ENCODE data around the gene PEX11A.

PEX11A gene

GRCh38 chr15:89674526-89674925 lies 16.0 kb downstream of the PEX11A start:
- no peak for DNase-seq

GRCh38 chr15:89673165-89673512 lies 17.4 kb downstream of the PEX11A start:
- peak in 1 of 2 experiments; percentile 3 for DNase-seq

- DNase-seq: no peak
Measured at GRCh38 chr15:89672221-89673164, 18.1 kb downstream of the PEX11A start.

GRCh38 chr15:89671687-89672086 lies 18.9 kb downstream of the PEX11A start:
- no peak for DNase-seq

GRCh38 chr15:89670971-89671560 lies 19.5 kb downstream of the PEX11A start:
- no peak for DNase-seq

GRCh38 chr15:89669941-89670340 lies 20.6 kb downstream of the PEX11A start:
- no peak for DNase-seq

GRCh38 chr15:89669309-89669865 lies 21.2 kb downstream of the PEX11A start:
- DNase-seq: no peak

- DNase-seq: no peak
Measured at GRCh38 chr15:89668171-89668570, 22.4 kb downstream of the PEX11A start.

- no peak for DNase-seq
Measured at GRCh38 chr15:89667706-89667960, 22.9 kb downstream of the PEX11A start.

- no peak for DNase-seq
Measured at GRCh38 chr15:89666858-89667705, 23.5 kb downstream of the PEX11A start.

GRCh38 chr15:89666184-89666857 lies 24.2 kb downstream of the PEX11A start:
- no peak for DNase-seq

GRCh38 chr15:89665449-89666181 lies 24.9 kb downstream of the PEX11A start:
- DNase-seq: no peak

- no peak for DNase-seq
Measured at GRCh38 chr15:89664441-89665350, 25.9 kb downstream of the PEX11A start.

GRCh38 chr15:89662893-89663626 lies 27.5 kb downstream of the PEX11A start:
- DNase-seq: no peak

- DNase-seq: no peak
Measured at GRCh38 chr15:89660556-89660955, 30.0 kb downstream of the PEX11A start.

- no peak for DNase-seq
Measured at GRCh38 chr15:89659295-89659694, 31.3 kb downstream of the PEX11A start.

GRCh38 chr15:89657686-89658200 lies 32.8 kb downstream of the PEX11A start:
- no peak for DNase-seq

- DNase-seq: no peak
Measured at GRCh38 chr15:89656116-89656815, 34.3 kb downstream of the PEX11A start.
